VCaP (cell line): ENCODE measurements around the gene CTXN1.

Experiments
- H3K27ac ChIP-seq: fragments of 450-650 bp; 2 replicates; pipeline ENCODE4 v1.5.1; 2017
- CTCF ChIP-seq: fragments of 450-650 bp; conservative IDR thresholded peaks from 2 replicates; pipeline ENCODE4 v1.5.1; 2017; ENCODE audit warnings: mild to moderate bottlenecking, moderate library complexity

Gene CTXN1

GRCh38 chr19:7926021-7926726 is at the start of gene CTXN1:
CTXN1 (minus strand) TSS chr19:7926135; CDS start chr19:7925538, 597 bp downstream.
- no peak for TF ChIP-seq CTCF
- H3K27ac ChIP-seq = peak within 1 kb of the TSS; percentile 35; the same call in 1 of the 2 replicates

GRCh38 chr19:7975037-7975436 is 49.1 kb upstream of the CTXN1 start:
- TF ChIP-seq CTCF = no peak
- no peak overlapping the region for H3K27ac ChIP-seq

GRCh38 chr19:7973883-7974282 is 47.9 kb upstream of the CTXN1 start:
- no peak overlapping the region for H3K27ac ChIP-seq
- no peak for TF ChIP-seq CTCF

GRCh38 chr19:7971553-7972520 is 45.9 kb upstream of the CTXN1 start:
- H3K27ac ChIP-seq = no peak overlapping the region
- no peak for TF ChIP-seq CTCF

- H3K27ac ChIP-seq = no peak overlapping the region
- TF ChIP-seq CTCF = peak; percentile 80
Observed at GRCh38 chr19:7970716-7971448, 44.9 kb upstream of the CTXN1 start.

GRCh38 chr19:7969555-7969939 is 43.6 kb upstream of the CTXN1 start:
- no peak overlapping the region for H3K27ac ChIP-seq
- TF ChIP-seq CTCF = no peak
